Activated T-cell treated with anti-CD3 and anti-CD28 coated beads, Interleukin-2, amount 50 U/mL, for 24 hours (primary cell): ENCODE measurements around the gene PRDX2.
"Not testable (repeated sequence)": the region's sequence is repeated elsewhere in the genome, so short reads cannot be mapped to it uniquely, and the experiment has no call there.

Experiments
- DNase-seq: peaks from one replicate; pipeline ENCODE4 v3.0.0-alpha.2; 2020
- H3K27ac Mint-ChIP-seq: 2 replicates; pipeline ENCODE4 v1.8.0; 2020; ENCODE audit warnings: mild to moderate bottlenecking, mixed read lengths
- H3K27me3 Mint-ChIP-seq: 2 replicates; pipeline ENCODE4 v1.8.0; 2020; ENCODE audit warnings: mixed read lengths
- H3K36me3 Mint-ChIP-seq: 2 replicates; pipeline ENCODE4 v1.8.0; 2020; ENCODE audit warnings: low read depth, mixed read lengths
- H3K4me1 Mint-ChIP-seq: 2 replicates; pipeline ENCODE4 v1.8.0; 2020; ENCODE audit warnings: low read depth, mixed read lengths
- H3K4me3 Mint-ChIP-seq: 2 replicates; pipeline ENCODE4 v1.8.0; 2020; ENCODE audit warnings: mild to moderate bottlenecking, moderate library complexity, mixed read lengths
- H3K9me3 Mint-ChIP-seq: 2 replicates; pipeline ENCODE4 v1.8.0; 2020; ENCODE audit warnings: mixed read lengths

The PRDX2 gene

DNA sequence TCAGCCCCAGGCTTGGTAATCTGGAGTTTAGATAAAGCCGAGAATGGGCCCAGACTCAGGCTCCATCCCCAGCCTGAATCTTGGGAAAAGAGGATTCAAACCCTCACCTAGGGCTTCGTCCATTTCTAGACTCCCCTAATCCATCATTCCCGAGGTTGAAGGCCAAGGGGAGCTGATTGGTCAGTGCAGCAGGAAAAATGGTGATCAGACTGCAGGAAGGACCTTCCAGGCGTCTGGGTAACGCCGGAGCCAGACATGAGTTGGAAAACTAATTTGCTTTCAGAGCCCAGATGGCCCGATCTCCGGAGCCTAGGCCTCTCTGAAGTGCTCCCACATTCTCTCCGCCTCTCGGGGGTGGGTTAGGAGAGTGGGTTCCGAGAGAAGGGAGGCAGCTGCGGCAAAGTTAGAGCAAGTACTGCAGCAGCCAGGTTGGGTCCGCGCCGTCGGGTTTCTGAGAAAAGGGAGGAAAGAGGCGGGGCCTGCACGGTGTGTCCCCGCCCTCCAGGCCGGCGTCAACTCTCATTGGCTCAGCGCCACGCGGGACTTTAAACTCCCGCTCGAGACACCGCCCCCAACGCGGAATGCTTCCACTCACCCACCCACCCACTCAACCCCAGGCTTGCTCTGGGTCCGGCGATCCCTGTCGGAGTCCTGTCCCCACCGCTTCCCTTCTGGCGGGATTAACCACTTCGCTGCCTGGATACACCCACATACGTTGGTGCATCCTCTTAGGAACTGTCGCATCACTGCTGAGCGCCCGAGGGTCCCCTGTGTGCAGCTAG is 33.6 kb upstream of the PRDX2 start:
- peaks cover 89% of the 10 kb centered on the region for H3K27me3 Mint-ChIP-seq
- H3K27ac Mint-ChIP-seq: no peak overlapping the region
- no peaks in the 10 kb centered on the region for H3K36me3 Mint-ChIP-seq
- no peaks in the 10 kb centered on the region for H3K9me3 Mint-ChIP-seq
- peak; percentile 53 for DNase-seq
- peaks cover 35% of the 10 kb centered on the region for H3K4me1 Mint-ChIP-seq
- no peak overlapping the region for H3K4me3 Mint-ChIP-seq

DNA sequence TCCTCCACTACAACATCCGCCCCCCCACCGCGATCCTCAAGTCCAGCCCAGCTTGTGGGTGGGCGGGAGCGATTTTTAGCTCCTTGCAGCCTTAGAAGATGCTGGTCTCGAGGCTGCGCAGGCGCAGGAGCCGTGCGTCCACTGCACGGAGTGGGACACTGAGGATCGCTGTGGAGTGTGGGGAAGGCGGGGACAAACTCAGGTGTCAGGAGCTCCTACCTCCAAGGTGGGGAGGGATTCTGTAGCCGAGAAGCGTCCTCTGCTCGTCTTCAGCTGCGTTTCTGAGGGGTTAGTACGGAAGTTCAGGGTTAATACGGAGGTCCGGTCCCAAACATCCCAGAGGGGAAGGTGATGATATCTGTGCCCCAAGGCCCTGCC is 33.0 kb upstream of the PRDX2 start, which contains the start of gene RTBDN:
Gene RTBDN (minus strand): TSS at position 14 of the 378 bp plus-strand sequence. CDS start 4,600 bp downstream, outside the sequence.
- peaks cover 89% of the 10 kb centered on the region for H3K27me3 Mint-ChIP-seq
- H3K4me3 Mint-ChIP-seq: no peak within 1 kb of the TSS
- H3K9me3 Mint-ChIP-seq: no peaks in the 10 kb centered on the region
- no peak for DNase-seq
- no peaks in the 10 kb centered on the region for H3K36me3 Mint-ChIP-seq
- peaks cover 34% of the 10 kb centered on the region for H3K4me1 Mint-ChIP-seq
- no peak within 1 kb of the TSS for H3K27ac Mint-ChIP-seq

DNA sequence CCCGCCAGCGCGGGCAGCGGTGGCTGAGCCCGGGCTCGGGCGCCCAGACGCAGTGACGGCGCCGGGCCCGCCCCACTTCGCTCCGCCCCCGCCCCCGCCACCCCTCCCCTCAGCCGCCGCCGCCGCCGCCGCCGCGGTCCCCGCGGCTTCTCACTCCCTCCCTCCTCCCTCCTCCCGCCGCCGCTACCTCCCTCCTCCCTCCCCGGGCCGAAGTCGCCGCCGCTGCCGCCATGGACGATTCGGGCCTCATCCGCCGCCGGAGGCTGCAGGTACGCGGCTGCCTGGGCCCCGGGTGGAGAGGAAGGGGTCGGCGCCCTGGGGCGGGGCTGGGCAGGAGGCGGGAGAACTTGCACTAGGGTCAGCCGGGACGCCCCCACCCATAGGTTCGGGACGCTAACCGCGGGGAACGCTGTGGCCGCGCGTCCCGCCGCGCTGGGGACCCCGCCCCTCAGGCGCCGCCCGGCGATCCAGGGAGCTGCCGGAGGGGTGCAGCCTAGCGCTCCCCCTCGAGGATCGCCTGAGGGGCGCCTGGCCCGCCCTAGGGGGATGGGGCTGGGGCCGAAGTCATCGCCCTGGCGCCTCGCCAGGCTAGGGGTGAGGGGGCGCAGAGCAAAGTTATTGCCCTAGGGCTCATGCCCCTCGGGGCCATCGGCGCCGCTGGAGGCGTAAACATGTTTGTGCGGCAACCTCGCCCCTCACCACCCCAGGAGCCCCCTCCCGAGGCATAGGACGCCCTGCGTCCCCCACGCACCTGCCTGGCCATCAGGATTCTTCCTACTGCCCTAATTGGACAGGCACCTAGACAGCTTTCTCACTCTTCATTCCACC is 32.4 kb upstream of the PRDX2 start:
- peaks cover 89% of the 10 kb centered on the region for H3K27me3 Mint-ChIP-seq
- H3K4me3 Mint-ChIP-seq: no peak overlapping the region
- H3K27ac Mint-ChIP-seq: no peak overlapping the region
- DNase-seq: peak; percentile 59
- no peaks in the 10 kb centered on the region for H3K9me3 Mint-ChIP-seq
- peaks cover 28% of the 10 kb centered on the region for H3K4me1 Mint-ChIP-seq
- no peaks in the 10 kb centered on the region for H3K36me3 Mint-ChIP-seq

DNA sequence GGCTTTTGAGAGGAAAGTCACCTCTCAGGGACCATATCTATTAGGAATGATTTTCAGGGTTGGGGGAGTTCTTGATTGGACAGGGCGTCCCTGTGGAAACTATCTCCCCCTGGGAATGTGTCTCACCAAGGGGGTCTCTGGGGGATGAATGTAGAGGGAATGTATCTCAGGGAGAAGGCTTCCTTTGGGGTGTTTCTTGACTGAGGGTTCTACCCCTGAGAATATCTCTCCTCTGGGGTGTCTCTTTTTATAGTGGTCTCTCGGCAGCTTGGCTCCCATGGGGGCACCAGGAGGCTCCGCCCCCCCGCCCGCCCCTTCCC is 31.8 kb upstream of the PRDX2 start:
- DNase-seq: no peak
- H3K9me3 Mint-ChIP-seq: no peaks in the 10 kb centered on the region
- H3K4me1 Mint-ChIP-seq: peaks cover 24% of the 10 kb centered on the region
- peaks cover 90% of the 10 kb centered on the region for H3K27me3 Mint-ChIP-seq
- no peaks in the 10 kb centered on the region for H3K36me3 Mint-ChIP-seq
- H3K4me3 Mint-ChIP-seq: peak overlapping the region; percentile 36
- no peak overlapping the region for H3K27ac Mint-ChIP-seq

DNA sequence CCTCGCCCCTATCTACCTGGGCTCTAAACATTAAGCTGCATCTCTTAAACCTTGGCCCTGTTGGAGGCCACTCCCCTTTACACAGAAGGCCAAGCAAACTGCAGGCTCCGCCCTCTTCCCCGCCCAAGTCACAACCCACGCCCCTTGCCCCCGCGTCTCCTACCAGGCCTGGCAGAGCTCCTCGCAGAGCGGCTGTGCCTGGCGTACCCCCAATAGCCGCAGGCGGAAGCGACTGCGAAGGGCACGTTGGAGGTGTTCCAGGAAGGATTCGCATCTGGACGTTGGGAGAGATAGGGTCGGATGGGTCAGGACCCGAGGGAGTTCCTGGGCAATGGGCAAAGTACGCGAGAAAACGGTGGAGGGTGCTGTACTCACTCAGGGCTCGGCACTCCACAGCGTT is 26.9 kb upstream of the PRDX2 start:
- peaks cover 88% of the 10 kb centered on the region for H3K27me3 Mint-ChIP-seq
- H3K4me1 Mint-ChIP-seq: peaks cover 17% of the 10 kb centered on the region
- no peak overlapping the region for H3K4me3 Mint-ChIP-seq

DNA sequence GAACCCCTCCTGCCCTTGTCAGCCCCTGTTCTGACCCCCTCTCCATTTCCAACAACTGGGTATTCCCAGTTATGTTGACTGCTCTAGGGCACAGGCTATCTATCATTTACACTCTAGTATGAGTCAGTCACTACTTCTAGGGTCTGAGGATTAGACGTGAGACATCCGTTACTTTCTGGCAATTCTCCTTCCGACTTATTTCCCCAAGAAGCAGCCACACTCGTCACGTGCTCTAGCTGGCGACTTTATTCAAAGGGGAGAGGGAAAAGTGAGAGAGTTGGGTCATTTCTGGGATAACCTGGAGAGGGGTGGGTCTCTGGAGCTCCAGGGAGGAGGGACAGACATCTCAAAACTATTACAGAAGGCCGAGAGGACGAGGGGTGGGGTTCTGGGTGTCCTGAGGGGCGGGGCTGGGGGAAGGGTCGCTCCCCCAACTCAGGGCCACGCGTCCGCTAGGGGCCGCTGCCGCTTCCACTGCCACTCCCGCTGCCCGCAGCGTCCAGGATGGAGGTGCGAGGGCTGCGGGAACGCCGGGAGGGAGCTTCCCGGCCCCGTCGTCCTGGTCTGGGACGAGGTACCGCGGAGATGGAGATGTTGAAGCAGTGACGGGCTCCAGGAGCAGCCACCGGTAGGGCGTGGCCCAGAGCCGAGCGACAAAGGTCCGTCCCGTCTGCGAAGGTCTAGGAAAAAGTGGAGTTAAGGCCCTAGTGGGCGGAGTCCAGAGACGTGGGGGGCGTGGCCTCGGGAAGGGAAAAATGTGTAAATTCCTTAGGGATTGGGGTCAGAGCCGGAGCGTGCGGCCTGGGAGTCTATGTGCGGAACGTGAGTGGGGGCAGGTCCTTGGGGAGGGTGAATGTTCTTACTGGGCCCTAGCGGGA is 23.9 kb upstream of the PRDX2 start:
- Mint-ChIP-seq H3K27ac (no peak overlapping the region), H3K27me3 (peaks cover 60% of the 10 kb centered on the region), H3K9me3 (peaks cover 3% of the 10 kb centered on the region), H3K36me3 (no peaks in the 10 kb centered on the region), H3K4me3 (no peak overlapping the region), H3K4me1 (peaks cover 9% of the 10 kb centered on the region)
- DNase-seq: peak; percentile 51

More for the DNA sequence above, 26.9 kb upstream of the PRDX2 start:
- DNase-seq: peak; percentile 51
- H3K9me3 Mint-ChIP-seq: no peaks in the 10 kb centered on the region
- H3K36me3 Mint-ChIP-seq: no peaks in the 10 kb centered on the region
- H3K27ac Mint-ChIP-seq: no peak overlapping the region

DNA sequence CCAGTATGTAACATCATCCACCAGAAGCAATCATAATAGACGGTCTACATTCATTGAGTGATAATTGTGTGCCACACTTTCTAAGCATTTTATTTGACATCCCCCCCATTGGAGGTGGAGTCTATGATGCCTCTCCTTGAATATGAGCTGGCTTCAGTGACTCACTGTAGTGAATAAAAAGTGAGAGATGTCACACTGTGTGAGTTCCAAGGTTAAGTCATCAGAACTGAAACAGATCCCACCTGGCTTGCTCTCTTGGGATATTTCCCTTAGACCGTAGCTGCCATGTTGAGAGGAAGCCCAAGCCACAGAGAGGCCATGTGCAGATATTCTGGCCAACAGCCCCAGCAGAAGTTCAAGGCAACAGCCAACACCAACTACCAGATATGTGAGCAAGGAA is 20.2 kb upstream of the PRDX2 start:
- H3K27ac Mint-ChIP-seq: no peak overlapping the region

DNA sequence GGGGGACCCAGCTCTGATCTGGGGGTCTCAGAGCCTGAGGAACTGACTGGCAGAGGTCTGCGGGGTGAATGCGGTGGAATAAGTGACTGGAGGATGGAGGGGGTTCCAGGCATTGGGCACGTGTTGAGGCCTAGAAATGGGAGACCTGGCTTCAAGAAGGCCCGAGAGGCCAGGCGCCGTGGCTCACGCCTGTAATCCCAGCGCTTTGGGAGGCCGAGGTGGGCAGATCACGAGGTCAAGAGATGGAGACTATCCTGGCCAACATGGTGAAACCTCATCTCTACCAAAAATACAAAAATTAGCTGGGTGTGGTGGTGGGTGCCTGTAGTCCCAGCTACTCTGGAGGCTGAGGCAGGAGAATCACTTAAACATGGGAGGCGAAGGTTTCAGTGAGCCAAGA is 16.2 kb upstream of the PRDX2 start:
- not testable (repeated sequence) for H3K27me3 Mint-ChIP-seq, DNase-seq, H3K4me3 Mint-ChIP-seq, H3K27ac Mint-ChIP-seq, H3K9me3 Mint-ChIP-seq, H3K4me1 Mint-ChIP-seq
- H3K36me3 Mint-ChIP-seq: peaks cover 24% of the 10 kb centered on the region

More for the DNA sequence above, 20.2 kb upstream of the PRDX2 start:
- H3K27me3 Mint-ChIP-seq: peaks cover 26% of the 10 kb centered on the region
- H3K4me3 Mint-ChIP-seq: no peak overlapping the region
- no peak for DNase-seq
- peaks cover 9% of the 10 kb centered on the region for H3K4me1 Mint-ChIP-seq
- H3K36me3 Mint-ChIP-seq: no peaks in the 10 kb centered on the region
- peaks cover 3% of the 10 kb centered on the region for H3K9me3 Mint-ChIP-seq

DNA sequence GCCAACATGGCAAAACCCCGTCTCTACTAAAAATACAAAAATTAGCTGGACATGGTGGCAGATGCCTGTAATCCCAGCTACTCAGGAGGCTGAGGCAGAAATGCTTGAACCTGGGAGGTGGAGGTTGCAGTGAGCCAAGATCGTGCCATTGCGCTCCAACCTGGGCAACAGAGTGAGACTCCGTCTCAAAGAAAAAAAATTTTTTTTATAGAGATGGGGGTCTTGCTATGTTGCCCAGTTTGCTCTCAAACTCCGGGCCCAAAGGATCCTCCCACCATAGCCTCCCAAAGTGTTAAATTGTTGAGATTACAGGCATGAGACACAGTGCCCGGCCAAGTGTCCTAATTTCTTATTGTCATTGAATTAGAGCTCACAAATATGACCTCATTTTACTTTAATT is 15.6 kb upstream of the PRDX2 start:
- H3K4me3 Mint-ChIP-seq, DNase-seq, H3K9me3 Mint-ChIP-seq, H3K27ac Mint-ChIP-seq, H3K4me1 Mint-ChIP-seq, H3K27me3 Mint-ChIP-seq: not testable (repeated sequence)
- H3K36me3 Mint-ChIP-seq: peaks cover 28% of the 10 kb centered on the region

DNA sequence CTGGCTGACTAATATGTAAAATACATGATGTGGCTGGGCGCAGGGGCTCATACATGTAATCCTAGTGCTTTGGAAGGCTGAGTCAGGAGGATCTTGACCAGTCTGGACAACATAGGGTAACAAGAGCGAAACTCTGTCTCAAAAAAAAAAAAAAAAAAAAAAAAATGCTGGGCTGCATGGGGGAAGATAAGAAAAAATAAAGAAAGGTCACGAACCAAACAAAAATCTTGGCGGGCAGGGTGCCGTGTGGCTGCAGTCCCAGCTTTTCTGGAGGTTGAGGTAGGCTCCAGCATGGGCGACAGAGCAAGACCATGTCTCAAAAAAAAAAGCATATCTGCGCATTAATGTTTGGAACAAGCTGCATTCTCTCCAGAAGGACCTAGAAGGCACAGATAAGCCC is 13.5 kb upstream of the PRDX2 start:
- Mint-ChIP-seq H3K36me3 (peaks cover 37% of the 10 kb centered on the region), H3K27me3 (no peaks in the 10 kb centered on the region), H3K4me3 (no peak overlapping the region), H3K27ac (no peak overlapping the region), H3K9me3 (no peaks in the 10 kb centered on the region), H3K4me1 (no peaks in the 10 kb centered on the region)
- DNase-seq: no peak

DNA sequence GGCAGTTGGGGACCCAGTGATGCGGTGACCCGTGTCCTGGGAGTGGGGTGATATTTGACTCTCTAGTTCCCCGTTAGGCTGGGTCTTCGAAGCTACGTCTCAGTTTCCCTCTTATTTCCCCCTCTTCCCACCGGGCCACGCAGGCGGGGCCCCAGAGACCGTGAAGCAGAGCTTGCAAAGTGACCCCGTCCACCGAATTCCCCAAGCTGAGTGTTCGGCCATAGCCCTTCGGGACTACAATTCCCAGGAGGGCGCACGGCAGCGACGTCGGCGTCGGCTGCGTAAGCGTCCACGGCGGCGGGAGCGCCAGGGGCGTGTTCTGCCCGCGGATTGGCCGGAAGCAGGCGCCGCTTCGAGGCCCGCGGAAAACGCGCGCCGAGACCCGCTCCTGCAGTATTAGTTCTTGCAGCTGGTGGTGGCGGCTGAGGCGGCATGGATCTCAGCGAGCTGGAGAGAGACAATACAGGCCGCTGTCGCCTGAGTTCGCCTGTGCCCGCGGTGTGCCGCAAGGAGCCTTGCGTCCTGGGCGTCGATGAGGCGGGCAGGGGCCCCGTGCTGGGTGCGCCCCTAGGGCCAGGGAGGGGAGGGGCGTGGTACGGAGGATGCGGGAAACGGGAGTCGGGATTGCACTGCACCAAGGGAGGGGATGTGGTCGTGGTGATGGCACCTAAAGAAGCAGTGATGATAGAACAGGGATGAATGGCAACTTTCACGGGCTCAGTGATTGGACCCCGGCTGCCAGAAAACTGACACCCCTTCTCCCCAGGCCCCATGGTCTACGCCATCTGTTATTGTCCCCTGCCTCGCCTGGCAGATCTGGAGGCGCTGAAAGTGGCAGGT is 4.9 kb upstream of the PRDX2 start, which contains the start of gene RNASEH2A:
Gene RNASEH2A (plus strand): TSS at position 343 of the 840 bp plus-strand sequence. CDS start 90 bp downstream, at position 433.
- no peaks in the 10 kb centered on the region for H3K9me3 Mint-ChIP-seq
- H3K27ac Mint-ChIP-seq: peak within 1 kb of the TSS; percentile 96
- peak; percentile 92 for DNase-seq
- H3K4me1 Mint-ChIP-seq: peaks cover 25% of the 10 kb centered on the region
- no peaks in the 10 kb centered on the region for H3K27me3 Mint-ChIP-seq
- H3K4me3 Mint-ChIP-seq: peak within 1 kb of the TSS; percentile 92
- peaks cover 37% of the 10 kb centered on the region for H3K36me3 Mint-ChIP-seq

DNA sequence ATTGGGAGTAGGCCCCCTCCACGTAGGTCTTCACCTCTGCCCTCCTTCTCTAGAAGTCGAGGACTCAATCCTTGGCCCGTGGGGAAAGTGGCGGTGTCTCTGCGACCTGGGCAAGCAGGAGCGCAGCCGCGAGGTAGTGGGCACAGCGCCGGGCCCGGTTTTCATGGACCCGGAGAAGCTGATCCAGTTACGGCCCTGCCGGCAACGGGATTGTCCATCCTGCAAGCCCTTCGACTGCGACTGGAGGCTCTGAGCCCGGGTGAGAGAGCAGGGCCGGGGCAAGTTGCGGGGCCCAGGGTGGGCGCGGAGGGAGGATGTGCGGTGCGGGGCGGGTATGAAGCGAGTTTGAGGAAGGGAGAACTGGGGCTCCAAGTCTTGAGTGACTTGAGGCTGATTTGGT is 2.5 kb upstream of the PRDX2 start:
- H3K4me1 Mint-ChIP-seq: peaks cover 41% of the 10 kb centered on the region
- no peak overlapping the region for H3K27ac Mint-ChIP-seq
- H3K27me3 Mint-ChIP-seq: no peaks in the 10 kb centered on the region
- peaks cover 43% of the 10 kb centered on the region for H3K36me3 Mint-ChIP-seq
- H3K9me3 Mint-ChIP-seq: no peaks in the 10 kb centered on the region
- DNase-seq: no peak
- H3K4me3 Mint-ChIP-seq: no peak overlapping the region

DNA sequence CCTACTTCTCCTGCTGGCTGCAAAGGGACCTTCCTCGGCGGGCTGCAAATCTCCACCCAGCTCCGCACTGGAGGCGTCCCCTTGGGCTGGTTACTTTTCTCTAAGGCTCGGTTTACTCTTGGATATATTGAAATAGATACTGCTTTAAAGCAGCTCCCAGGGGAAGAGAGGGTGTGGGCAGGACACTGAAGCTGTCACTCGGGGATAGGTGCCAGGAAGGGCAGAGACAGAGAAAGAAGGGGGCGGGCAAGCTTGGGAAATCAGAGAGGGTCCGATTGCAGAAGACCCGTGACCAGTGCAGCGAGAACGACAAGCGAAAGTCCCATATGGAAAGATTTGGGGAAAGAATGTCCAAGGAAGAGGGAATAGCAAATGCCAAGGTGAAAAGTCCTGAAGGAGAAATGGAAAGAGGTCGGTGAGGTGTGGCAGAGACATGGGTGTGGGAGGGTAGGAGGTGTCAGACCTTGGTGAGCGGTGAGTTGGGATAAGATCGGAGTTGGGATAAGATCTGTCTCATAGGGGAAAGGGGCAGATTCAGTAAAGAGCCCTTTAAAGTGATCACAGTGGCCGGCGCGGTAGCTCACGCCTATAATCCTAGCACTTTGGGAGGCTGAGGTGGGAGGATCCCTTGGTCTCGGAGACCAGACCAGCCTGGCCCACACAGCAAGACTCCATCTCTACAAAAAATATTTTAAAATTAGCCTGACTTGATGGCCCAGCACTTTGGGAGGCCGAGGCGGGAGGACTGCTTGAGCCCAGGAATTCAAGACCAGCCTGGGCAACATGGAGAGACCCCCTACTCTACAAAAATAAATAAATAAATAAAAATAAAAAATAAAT is 887 bp upstream of the PRDX2 start:
- H3K4me3 Mint-ChIP-seq: peak overlapping the region; percentile 91
- peaks cover 40% of the 10 kb centered on the region for H3K4me1 Mint-ChIP-seq
- DNase-seq: no peak
- H3K9me3 Mint-ChIP-seq: no peaks in the 10 kb centered on the region
- no peak overlapping the region for H3K27ac Mint-ChIP-seq
- H3K27me3 Mint-ChIP-seq: no peaks in the 10 kb centered on the region
- peaks cover 47% of the 10 kb centered on the region for H3K36me3 Mint-ChIP-seq
